T-cell (primary cell): ENCODE results near the gene HPN. TPM values are rescaled to one million over a fixed set of nuclear protein-coding genes. Genes with fewer than 3 reads are reported as not detected.
"Not testable (repeated sequence)": the region's sequence is repeated elsewhere in the genome, so short reads cannot be mapped to it uniquely, and the experiment has no call there.

Source experiments
- ATAC-seq, 4 experiments: fragments of 200-7000 bp in 3 of 4; fragments of 150-1000 bp in 1 of 4; cut with Tn5 transposase; replicated peaks in 1 of 4; 1 replicate in 3 of 4; 2 replicates in 1 of 4; pipeline ENCODE4 v1.10.0; 2021; ENCODE audit warnings: moderate library complexity in 3 of 4, mild to moderate bottlenecking in 2 of 4, moderate number of reproducible peaks in 1 of 4
- CTCF ChIA-PET, 2 donors: fragments of 300-600 bp; sonication (Branson Sonifier 250); formaldehyde crosslinking; loops; one replicate each; lab custom pipeline; 2022; ENCODE audit warnings: antibody characterized with exemption in 2 of 2; lab: Charles Lee
- POLR2A ChIA-PET, 2 donors: fragments of 300-600 bp; sonication (Branson Sonifier 250); formaldehyde crosslinking; loops; one replicate each; lab custom pipeline; 2022; ENCODE audit warnings: antibody characterized with exemption in 2 of 2; lab: Charles Lee
- DNase-seq, 35 experiments: peaks; one replicate each; pipeline versions ENCODE4 v3.0.0 to v3.0.0-alpha.2; 2013 to 2023
- H3K27ac ChIP-seq: one replicate; pipeline ENCODE4 v1.5.1; 2013; ENCODE audit warnings: low read length
- H3K27me3 ChIP-seq, 2 experiments: replicated peaks in 1 of 2; 1 replicate in 1 of 2; 2 replicates in 1 of 2; pipeline versions ENCODE4 v1.6.1 to v1.7.0; 2013; ENCODE audit warnings: low read length in 1 of 2, mixed read lengths in 1 of 2; ENCODE audit not compliant: control insufficient read depth in 2 of 2, insufficient read depth in 2 of 2; ENCODE audit errors: extremely low read depth in 1 of 2
- H3K36me3 ChIP-seq, 2 donors: 1 replicate in 1 of 2; 2 replicates in 1 of 2; pipeline versions ENCODE4 v1.6.1 to v1.7.0; 2013; ENCODE audit warnings: low read length in 1 of 2; ENCODE audit not compliant: control insufficient read depth in 2 of 2, insufficient read depth in 1 of 2; ENCODE audit errors: extremely low read depth in 1 of 2
- H3K4me1 ChIP-seq, 2 experiments: 1 replicate in 1 of 2; 2 replicates in 1 of 2; pipeline versions ENCODE4 v1.6.1 to v1.7.0; 2013; ENCODE audit warnings: low read length in 2 of 2, mixed read lengths in 1 of 2; ENCODE audit not compliant: insufficient read depth in 2 of 2, control insufficient read depth in 1 of 2; ENCODE audit errors: extremely low read depth in 1 of 2
- H3K4me3 ChIP-seq, 2 donors: 1 replicate in 1 of 2; 2 replicates in 1 of 2; pipeline versions ENCODE4 v1.5.1 to v1.7.0; 2013; ENCODE audit warnings: mild to moderate bottlenecking in 2 of 2, low read length in 1 of 2, moderate library complexity in 1 of 2; ENCODE audit not compliant: control insufficient read depth in 1 of 2; ENCODE audit errors: extremely low read depth in 1 of 2
- H3K9me3 ChIP-seq: 2 replicates; pipeline ENCODE4 v1.7.0; 2013
- H3K27ac Mint-ChIP-seq, 2 donors: one replicate each; pipeline ENCODE4 v1.8.0; 2020 to 2021; ENCODE audit warnings: mild to moderate bottlenecking in 2 of 2, mixed read lengths in 2 of 2
- H3K27me3 Mint-ChIP-seq, 2 donors: one replicate each; pipeline ENCODE4 v1.8.0; 2021 to 2022; ENCODE audit warnings: mixed read lengths in 2 of 2
- H3K36me3 Mint-ChIP-seq: one replicate; pipeline ENCODE4 v1.8.0; 2021; ENCODE audit warnings: mixed read lengths
- H3K4me1 Mint-ChIP-seq, 3 donors: one replicate each; pipeline ENCODE4 v1.8.0; 2020 to 2022; ENCODE audit warnings: mixed read lengths in 3 of 3, mild to moderate bottlenecking in 1 of 3
- H3K4me3 Mint-ChIP-seq, 3 donors: one replicate each; pipeline ENCODE4 v1.8.0; 2020 to 2022; ENCODE audit warnings: mild to moderate bottlenecking in 3 of 3, mixed read lengths in 3 of 3, moderate library complexity in 3 of 3
- H3K9me3 Mint-ChIP-seq, 3 donors: one replicate each; pipeline ENCODE4 v1.8.0; 2020 to 2022; ENCODE audit warnings: mixed read lengths in 3 of 3
- WGBS: methylation state at CpG from one replicate; pipeline ENCODE4 v1.1.5; 2013; ENCODE audit warnings: missing lambda C conversion rate; ENCODE audit not compliant: insufficient coverage; 5-methylcytosine and 5-hydroxymethylcytosine counted together
- total RNA-seq, 35 experiments: library from RNA in 6 of 35; stranded (reverse) in 6 of 35; fragments of 120-200 nt in 1 of 35; gene quantifications; one replicate each; pipeline versions ENCODE4 v1.2.1 to v1.2.4 and lab custom pipeline; 2013 to 2026

Gene HPN
- total RNA-seq, 5 donors from 2014 or later (not counting 1 experiment from before 2014, with no cell fraction given), result 0.41 to 0.51 (median 0.46) TPM; not detected in 2

GRCh38 chr19:35100588-35101533 lies 59.3 kb downstream of the HPN start:
- Histone ChIP-seq H3K27me3 (peaks cover 0 to 3% of the 10 kb centered on the region in 2 experiments), H3K4me1 (no peaks in the 10 kb centered on the region), H3K36me3 (no peaks in the 10 kb centered on the region), H3K9me3 (no peaks in the 10 kb centered on the region), H3K27ac (no peak overlapping the region), H3K4me3 (no peak overlapping the region)
- no peak overlapping the region for H3K27ac Mint-ChIP-seq
- H3K4me1 Mint-ChIP-seq, result no peaks in the 10 kb centered on the region
- DNase-seq (no peak), ATAC-seq (no peak)
- no peaks in the 10 kb centered on the region for H3K9me3 Mint-ChIP-seq
- 72% methylated on average over 14 of the region's 16 CpGs for WGBS
- H3K36me3 Mint-ChIP-seq, result no peaks in the 10 kb centered on the region
- CTCF ChIA-PET, result interaction anchor here in 1 of 2 donors (0.6 kb wide), 1 partner anchor 11 kb away, joined by 3 read pairs; no protein-coding TSS in a partner anchor
- H3K27me3 Mint-ChIP-seq, result no peaks in the 10 kb centered on the region
- no peak overlapping the region for H3K4me3 Mint-ChIP-seq
- POLR2A ChIA-PET, result no interaction called here

GRCh38 chr19:35101949-35102348 lies 60.4 kb downstream of the HPN start:
- WGBS, result 95% methylated on average over 5 of the region's 10 CpGs
- H3K9me3 Mint-ChIP-seq, H3K36me3 ChIP-seq: not testable (repeated sequence)

GRCh38 chr19:35103614-35104013 lies 62.1 kb downstream of the HPN start:
- H3K4me3 ChIP-seq, H3K9me3 Mint-ChIP-seq, DNase-seq, H3K4me3 Mint-ChIP-seq, POLR2A ChIA-PET, H3K27ac ChIP-seq, H3K36me3 Mint-ChIP-seq, H3K4me1 Mint-ChIP-seq, ATAC-seq, H3K27ac Mint-ChIP-seq, H3K27me3 Mint-ChIP-seq, H3K27me3 ChIP-seq, H3K4me1 ChIP-seq, H3K9me3 ChIP-seq, CTCF ChIA-PET, H3K36me3 ChIP-seq: not testable (repeated sequence)
- WGBS, result 81% methylated on average over 10 of the region's 10 CpGs

More at GRCh38 chr19:35101949-35102348, 60.4 kb downstream of the HPN start:
- H3K4me1 Mint-ChIP-seq, H3K27ac ChIP-seq, POLR2A ChIA-PET, H3K4me1 ChIP-seq, H3K4me3 Mint-ChIP-seq, DNase-seq, ATAC-seq, H3K27me3 ChIP-seq, H3K27ac Mint-ChIP-seq, H3K4me3 ChIP-seq, H3K27me3 Mint-ChIP-seq, H3K9me3 ChIP-seq, H3K36me3 Mint-ChIP-seq, CTCF ChIA-PET: not testable (repeated sequence)

DNA sequence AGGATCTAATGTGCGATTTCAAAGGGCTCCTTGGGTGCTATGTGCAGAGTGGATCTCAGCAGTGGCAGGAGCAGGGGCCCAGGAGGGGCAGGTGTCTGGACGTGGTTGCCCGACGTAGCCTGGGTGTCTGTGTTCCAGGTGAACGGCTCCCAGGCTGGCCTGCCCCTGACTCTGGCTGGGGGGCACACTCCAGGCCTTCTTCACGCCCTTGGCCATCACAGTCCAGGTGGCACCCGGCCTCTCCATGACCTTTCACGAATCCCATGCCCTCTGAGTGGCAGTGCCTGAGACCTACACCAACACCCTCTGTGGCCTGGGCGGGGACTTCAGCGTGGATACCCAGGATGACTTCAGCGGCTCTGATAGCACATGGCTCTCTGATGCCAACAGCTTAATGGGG lies 62.8 kb downstream of the HPN start:
- Mint-ChIP-seq H3K27me3 (peaks cover 0 to 2% of the 10 kb centered on the region in 2 donors), H3K27ac (no peak overlapping the region), H3K4me1 (no peaks in the 10 kb centered on the region), H3K9me3 (no peaks in the 10 kb centered on the region), H3K36me3 (no peaks in the 10 kb centered on the region), H3K4me3 (no peak overlapping the region)
- peaks cover 0 to 3% of the 10 kb centered on the region in 2 experiments for H3K27me3 ChIP-seq
- H3K36me3 ChIP-seq, result no peaks in the 10 kb centered on the region
- H3K9me3 ChIP-seq, result no peaks in the 10 kb centered on the region
- CTCF ChIA-PET, result no interaction called here
- WGBS, result 94% methylated on average over 10 of the region's 11 CpGs
- no peak overlapping the region for H3K27ac ChIP-seq
- POLR2A ChIA-PET, result no interaction called here
- ATAC-seq (no peak), DNase-seq (no peak)
- H3K4me1 ChIP-seq, result no peaks in the 10 kb centered on the region
- no peak overlapping the region for H3K4me3 ChIP-seq

GRCh38 chr19:35105047-35105410 lies 63.5 kb downstream of the HPN start:
- ATAC-seq (no peak), DNase-seq (no peak)
- ChIA-PET CTCF (no interaction called here), POLR2A (no interaction called here)
- Mint-ChIP-seq H3K36me3 (no peaks in the 10 kb centered on the region), H3K27ac (no peak overlapping the region), H3K27me3 (peaks cover 0 to 2% of the 10 kb centered on the region in 2 donors), H3K9me3 (no peaks in the 10 kb centered on the region), H3K4me1 (no peaks in the 10 kb centered on the region), H3K4me3 (no peak overlapping the region)
- no peaks in the 10 kb centered on the region for H3K9me3 ChIP-seq
- no peaks in the 10 kb centered on the region for H3K4me1 ChIP-seq
- 86% methylated on average over 6 of the region's 6 CpGs for WGBS
- no peaks in the 10 kb centered on the region for H3K36me3 ChIP-seq
- H3K27me3 ChIP-seq, result peaks cover 0 to 5% of the 10 kb centered on the region in 2 experiments
- no peak overlapping the region for H3K4me3 ChIP-seq
- H3K27ac ChIP-seq, result no peak overlapping the region

DNA sequence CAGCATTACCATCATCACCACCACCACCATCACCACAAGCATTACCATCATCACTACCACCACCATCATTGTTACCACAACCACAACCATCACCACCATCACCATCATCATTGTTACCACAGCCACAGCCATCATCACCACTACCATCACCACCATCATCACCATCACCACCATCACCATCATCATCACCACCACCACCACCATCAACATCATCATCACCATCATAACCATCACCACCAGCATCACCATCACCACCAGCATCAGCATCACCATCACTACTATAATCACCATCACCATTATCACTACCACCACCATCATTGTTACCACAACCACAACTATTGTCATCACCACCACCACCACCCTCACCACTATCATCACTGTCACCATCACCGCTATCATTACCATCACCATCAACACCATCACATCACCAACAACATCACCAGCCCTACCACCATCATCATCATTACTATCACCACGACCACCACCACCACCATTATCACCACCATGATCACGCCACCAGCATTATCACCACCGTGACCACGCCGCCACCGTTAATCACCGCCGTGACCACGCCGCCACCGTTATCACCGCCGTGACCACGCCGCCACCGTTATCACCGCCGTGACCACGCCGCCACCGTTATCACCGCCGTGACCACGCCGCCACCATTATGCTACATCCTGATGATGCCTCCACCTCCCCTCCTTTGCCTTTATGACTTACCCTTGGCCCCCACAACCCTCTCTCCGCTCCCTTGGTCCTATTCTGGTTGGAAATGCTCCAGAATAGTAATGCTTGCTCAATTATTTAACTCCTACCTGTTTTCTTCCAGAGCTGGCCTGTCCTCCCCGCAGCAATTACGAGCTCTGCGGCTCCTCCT lies 64.1 kb downstream of the HPN start:
- peaks cover 0 to 7% of the 10 kb centered on the region in 2 experiments for H3K27me3 ChIP-seq
- H3K4me1 ChIP-seq, result no peaks in the 10 kb centered on the region
- H3K4me3 ChIP-seq, result no peak overlapping the region
- no peak overlapping the region for H3K27ac ChIP-seq
- Mint-ChIP-seq H3K9me3 (no peaks in the 10 kb centered on the region), H3K4me1 (no peaks in the 10 kb centered on the region), H3K4me3 (no peak overlapping the region), H3K27ac (no peak overlapping the region), H3K36me3 (no peaks in the 10 kb centered on the region), H3K27me3 (peaks cover 0 to 2% of the 10 kb centered on the region in 2 donors)
- DNase-seq (no peak), ATAC-seq (no peak)
- no peaks in the 10 kb centered on the region for H3K36me3 ChIP-seq
- ChIA-PET POLR2A (no interaction called here), CTCF (no interaction called here)
- WGBS, result 91% methylated on average over 27 of the region's 30 CpGs
- H3K9me3 ChIP-seq, result no peaks in the 10 kb centered on the region
